GM18505 (cell line): ENCODE data around the gene CLTCL1.

ENCODE experiments used
- ATAC-seq: cut with Tn5 transposase; IDR thresholded peaks from one replicate; pipeline ENCODE4 v1.9.1; 2021; ENCODE audit not compliant: unreplicated experiment
- POLR2A ChIP-seq: IDR thresholded peaks from 4 replicates; pipeline ENCODE4 v1.6.1; 2011; ENCODE audit warnings: borderline replicate concordance; ENCODE audit not compliant: insufficient read depth, insufficient read length; ENCODE audit errors: extremely low read depth

Gene CLTCL1

GRCh38 chr22:19142394-19142793 is 149.1 kb downstream of the CLTCL1 start:
- ATAC-seq, result no peak
- no peak for TF ChIP-seq POLR2A

- TF ChIP-seq POLR2A, result no peak
- ATAC-seq, result no peak
Observed at GRCh38 chr22:19139974-19140373, 151.5 kb downstream of the CLTCL1 start.

- no peak for TF ChIP-seq POLR2A
- no peak for ATAC-seq
Observed at GRCh38 chr22:19139001-19139356, 152.5 kb downstream of the CLTCL1 start.

GRCh38 chr22:19138217-19139000 is 153.1 kb downstream of the CLTCL1 start:
- no peak for ATAC-seq

GRCh38 chr22:19137384-19138216 is 153.9 kb downstream of the CLTCL1 start:
- TF ChIP-seq POLR2A, result no peak
- no peak for ATAC-seq

More at GRCh38 chr22:19138217-19139000, 153.1 kb downstream of the CLTCL1 start:
- TF ChIP-seq POLR2A, result no peak

- ATAC-seq, result no peak
- no peak for TF ChIP-seq POLR2A
Observed at GRCh38 chr22:19136915-19137314, 154.6 kb downstream of the CLTCL1 start.

- ATAC-seq, result no peak
- no peak for TF ChIP-seq POLR2A
Observed at GRCh38 chr22:19134874-19135273, 156.6 kb downstream of the CLTCL1 start.

GRCh38 chr22:19134176-19134831 is 157.2 kb downstream of the CLTCL1 start:
- ATAC-seq, result no peak
- no peak for TF ChIP-seq POLR2A

- no peak for TF ChIP-seq POLR2A
- no peak for ATAC-seq
Observed at GRCh38 chr22:19133561-19133960, 158.0 kb downstream of the CLTCL1 start.

- TF ChIP-seq POLR2A, result no peak
- ATAC-seq, result no peak
Observed at GRCh38 chr22:19132693-19133400, 158.7 kb downstream of the CLTCL1 start.

- ATAC-seq, result no peak
- TF ChIP-seq POLR2A, result no peak
Observed at GRCh38 chr22:19132153-19132552, 159.4 kb downstream of the CLTCL1 start.

GRCh38 chr22:19131685-19132015 is 159.9 kb downstream of the CLTCL1 start:
- ATAC-seq, result no peak

More at GRCh38 chr22:19131685-19132015, 159.9 kb downstream of the CLTCL1 start:
- TF ChIP-seq POLR2A, result no peak
